UCSD-AML1 (cell line): ENCODE results near the gene FOXP1.

Experiments used
- DNase-seq: peaks from one replicate; lab custom pipeline; 2025; ENCODE audit not compliant: unreplicated experiment; lab: John Stamatoyannopoulos, UW

Gene FOXP1

GRCh38 chr3:71565316-71565715, 18.2 kb downstream of the FOXP1 start:
- no peak for DNase-seq

GRCh38 chr3:71564361-71564760, 19.2 kb downstream of the FOXP1 start:
- no peak for DNase-seq

DNA sequence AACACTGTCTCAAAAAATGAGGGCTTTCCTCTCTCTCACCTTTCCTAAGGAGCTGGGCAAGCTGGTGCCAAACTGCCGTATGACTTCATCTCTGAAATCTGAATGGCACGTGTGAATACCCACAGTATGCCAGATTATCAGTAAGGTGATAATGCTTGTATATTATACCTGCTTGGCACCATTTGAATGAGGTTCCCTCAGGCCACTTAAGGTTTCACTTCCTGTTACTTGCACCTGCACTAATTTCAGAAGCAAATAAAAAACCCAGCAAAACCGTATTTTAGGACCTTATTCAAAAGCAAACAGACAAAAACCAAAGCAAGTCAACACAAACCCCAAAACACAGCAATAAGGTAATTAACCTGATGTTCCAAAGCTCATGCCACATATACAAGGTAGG, 19.7 kb downstream of the FOXP1 start:
- DNase-seq: no peak

DNA sequence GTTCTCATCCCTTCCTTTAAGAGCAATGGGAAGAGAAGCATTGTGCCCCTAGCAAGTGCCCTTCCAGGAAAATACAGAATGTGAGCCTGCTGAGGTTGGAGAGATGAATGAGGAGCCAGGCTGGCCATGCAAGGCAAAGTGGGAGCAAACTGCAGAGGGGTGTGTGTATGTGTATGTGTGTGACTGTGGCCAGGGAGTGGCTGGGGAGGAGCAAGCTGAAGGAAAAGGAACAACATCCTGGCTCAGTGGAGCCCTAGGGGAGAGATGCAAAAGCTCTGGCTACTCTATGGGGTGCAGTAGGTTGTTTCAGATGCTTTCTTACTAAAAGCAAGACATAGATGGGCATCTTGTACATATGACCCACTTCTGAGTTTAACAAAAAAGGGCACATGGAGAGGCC, 20.6 kb downstream of the FOXP1 start:
- DNase-seq: no peak

- DNase-seq: no peak
Measured at GRCh38 chr3:71560665-71561064, 22.9 kb downstream of the FOXP1 start.

GRCh38 chr3:71559578-71560162, 23.9 kb downstream of the FOXP1 start:
- DNase-seq: no peak

- no peak for DNase-seq
Measured at GRCh38 chr3:71559021-71559420, 24.5 kb downstream of the FOXP1 start.

- DNase-seq: no peak
Measured at GRCh38 chr3:71554649-71555048, 28.9 kb downstream of the FOXP1 start.

GRCh38 chr3:71551311-71551919, 32.1 kb downstream of the FOXP1 start:
- no peak for DNase-seq

DNA sequence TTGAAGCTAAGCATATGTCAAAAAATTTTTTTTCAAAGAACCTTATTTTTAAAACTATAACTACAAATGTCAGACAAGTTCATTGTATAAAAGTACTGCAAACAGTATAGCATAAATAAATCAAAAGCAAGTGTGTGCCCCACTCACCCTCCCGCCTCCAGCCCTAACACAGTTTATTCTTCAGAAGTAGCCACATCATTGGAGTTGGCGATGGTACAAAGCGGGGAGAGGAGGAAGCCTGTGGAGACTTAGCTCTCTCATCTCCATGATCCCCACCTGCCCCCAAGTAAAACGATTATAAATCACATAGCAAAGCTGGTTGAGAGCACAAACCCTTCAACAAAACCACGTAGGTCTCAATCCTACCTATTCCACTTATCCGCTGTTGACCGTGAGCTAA, 33.6 kb downstream of the FOXP1 start:
- DNase-seq: no peak

DNA sequence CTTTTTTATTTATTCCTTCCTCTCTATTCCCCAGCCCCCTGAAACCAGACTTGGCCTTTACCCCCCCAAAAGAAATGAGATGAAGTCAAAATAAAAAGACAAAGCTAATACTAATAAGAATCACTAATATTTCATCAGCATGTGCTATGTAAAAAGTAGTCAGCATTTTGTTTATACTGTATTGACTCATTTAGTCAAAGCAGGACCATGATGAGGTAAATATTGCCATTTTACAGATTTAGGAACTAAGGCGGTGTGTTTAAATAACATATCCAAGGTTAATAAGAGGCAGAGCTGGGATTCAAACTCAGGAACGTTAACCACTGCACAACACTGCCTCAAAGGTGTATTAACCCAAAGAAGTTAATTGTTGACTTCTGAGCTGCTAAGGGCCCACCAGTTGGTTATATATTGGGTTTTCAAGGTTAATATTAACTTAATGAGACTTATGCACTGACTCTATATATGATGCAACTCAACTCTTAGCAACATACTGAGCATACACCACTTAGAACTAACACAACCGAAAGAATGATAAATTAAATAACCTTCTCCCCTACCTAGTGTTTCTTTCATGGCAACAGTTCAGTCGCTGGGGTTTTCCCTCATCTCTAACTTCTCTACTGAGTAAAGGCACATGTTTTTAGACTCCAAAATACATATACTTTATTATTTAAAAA, 34.7 kb downstream of the FOXP1 start:
- DNase-seq: no peak

- no peak for DNase-seq
Measured at GRCh38 chr3:71547249-71548198, 36.0 kb downstream of the FOXP1 start.

DNA sequence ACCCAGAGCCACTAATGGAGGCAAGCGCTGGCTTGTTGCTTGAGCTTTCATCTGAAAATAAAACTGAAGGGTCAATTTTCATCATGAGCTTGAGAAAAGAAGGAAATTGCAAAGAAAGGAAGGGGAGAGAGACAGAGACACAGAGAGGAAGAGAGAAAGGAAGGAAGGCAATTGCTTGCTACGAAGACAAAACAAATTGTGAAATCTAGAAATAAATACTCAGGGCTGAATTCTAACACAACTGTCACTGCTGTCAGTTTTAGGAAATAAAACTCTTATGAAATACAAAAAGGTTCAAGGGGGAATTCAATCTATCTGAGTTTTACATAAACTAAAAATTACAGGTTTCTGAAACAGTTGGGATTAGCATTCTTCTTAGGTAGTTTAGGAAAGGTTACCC, 36.7 kb downstream of the FOXP1 start:
- DNase-seq: no peak

DNA sequence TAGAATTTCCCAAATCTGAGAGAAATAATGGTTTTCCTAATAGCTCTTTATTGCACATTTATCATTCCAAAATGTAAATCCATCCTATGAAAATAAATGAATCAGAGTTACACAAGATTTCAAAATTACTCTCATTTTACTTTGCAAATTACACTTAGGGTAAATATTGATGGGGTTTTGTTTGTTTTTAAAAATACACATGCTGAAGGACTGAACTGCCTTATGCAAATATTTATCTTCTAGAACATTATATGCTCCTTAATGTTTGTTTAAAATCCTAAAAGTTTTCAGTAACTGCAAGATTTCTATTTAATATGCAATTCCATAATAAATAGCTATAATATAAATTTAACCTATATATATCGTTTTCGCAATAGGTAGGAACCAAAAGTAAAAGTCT, 38.2 kb downstream of the FOXP1 start:
- no peak for DNase-seq

- no peak for DNase-seq
Measured at GRCh38 chr3:71543371-71544016, 40.0 kb downstream of the FOXP1 start.

DNA sequence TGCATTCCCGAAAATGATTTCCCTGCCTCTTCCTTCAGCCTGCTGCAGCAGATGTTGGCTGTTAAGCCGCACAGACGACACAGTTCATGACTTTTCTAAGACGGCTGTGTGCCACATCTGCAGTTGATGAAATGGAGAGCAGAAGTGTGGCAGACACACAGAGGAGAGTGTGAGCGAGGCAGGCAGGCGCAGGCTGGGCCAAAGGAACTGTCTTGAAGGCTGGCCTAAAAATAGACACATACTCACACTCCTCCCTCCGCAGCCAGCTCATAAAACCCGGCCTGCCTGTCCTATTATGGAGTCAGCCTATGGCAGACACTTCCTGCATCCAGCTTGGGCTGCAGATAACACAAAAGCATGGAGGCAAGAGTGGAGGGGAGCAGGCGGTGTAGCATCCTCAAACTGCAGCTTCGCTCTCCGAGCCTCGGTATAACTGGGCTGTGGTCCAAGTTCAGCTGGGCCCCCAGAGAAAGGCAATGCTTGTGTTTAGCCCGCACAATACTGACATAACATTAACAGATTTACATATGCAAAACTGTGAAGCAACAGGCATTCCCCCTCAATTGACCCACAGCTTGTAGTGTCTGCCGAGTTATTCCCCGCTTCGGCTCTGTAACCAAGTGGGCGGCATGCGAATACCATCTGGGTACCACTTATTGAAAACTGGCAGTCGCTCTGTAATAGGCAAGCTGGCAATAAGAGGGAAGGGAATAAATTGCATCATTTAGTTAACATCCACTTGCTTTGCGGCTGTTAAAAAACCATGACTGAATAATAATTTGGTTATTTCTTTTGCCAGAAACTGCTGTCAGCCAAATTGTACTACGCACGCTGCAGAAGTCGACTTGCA, 40.8 kb downstream of the FOXP1 start:
- peak; percentile 88 for DNase-seq

DNA sequence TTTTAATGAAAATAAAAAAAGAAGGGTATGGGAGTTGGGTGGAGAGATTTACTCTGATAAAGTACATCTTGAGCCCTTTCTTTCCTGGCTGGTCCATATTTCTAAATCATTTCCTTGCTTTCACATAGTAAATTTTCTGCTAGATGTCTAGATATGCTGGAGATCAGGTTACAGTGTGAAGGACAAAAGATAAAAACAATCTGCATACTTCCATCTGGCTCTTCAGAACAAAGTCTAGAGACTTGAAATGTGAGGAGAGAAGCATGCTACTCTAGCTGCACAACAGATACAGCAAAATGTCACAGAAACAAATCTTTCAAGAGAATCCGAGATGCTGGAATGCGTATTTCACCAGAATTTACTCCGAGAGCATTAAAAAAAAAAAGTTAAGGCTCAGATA, 42.2 kb downstream of the FOXP1 start:
- no peak for DNase-seq

DNA sequence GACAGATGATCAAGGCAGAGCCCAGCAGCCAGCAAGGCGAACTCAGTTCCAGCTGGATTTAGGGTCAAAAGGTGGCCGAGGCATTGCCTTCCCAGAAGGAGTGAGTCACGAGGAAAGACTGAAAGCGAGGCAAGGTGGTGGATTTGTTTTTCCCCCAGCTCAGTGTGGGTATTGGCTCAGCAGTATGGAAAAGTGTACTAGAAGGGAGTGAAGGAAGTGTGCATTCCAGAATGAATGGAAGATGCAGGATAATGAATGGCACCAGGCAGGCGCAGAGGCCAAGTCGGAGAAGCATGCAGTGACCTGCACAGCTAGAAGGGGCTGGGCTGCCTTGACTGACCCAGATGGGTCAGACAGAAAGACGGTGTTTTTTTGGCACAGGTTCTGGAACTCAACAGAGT, 46.3 kb downstream of the FOXP1 start:
- DNase-seq: no peak

GRCh38 chr3:71536376-71536965, 47.1 kb downstream of the FOXP1 start:
- DNase-seq: no peak

GRCh38 chr3:71533588-71533987, 49.9 kb downstream of the FOXP1 start:
- no peak for DNase-seq
